GM21360 (cell line): ENCODE data around the gene IKZF5.

Source experiments
- ATAC-seq: cut with Tn5 transposase; IDR thresholded peaks from one replicate; pipeline ENCODE4 v1.9.1; 2021; ENCODE audit warnings: mild to moderate bottlenecking, moderate library complexity; ENCODE audit not compliant: unreplicated experiment

The IKZF5 gene, protein sequence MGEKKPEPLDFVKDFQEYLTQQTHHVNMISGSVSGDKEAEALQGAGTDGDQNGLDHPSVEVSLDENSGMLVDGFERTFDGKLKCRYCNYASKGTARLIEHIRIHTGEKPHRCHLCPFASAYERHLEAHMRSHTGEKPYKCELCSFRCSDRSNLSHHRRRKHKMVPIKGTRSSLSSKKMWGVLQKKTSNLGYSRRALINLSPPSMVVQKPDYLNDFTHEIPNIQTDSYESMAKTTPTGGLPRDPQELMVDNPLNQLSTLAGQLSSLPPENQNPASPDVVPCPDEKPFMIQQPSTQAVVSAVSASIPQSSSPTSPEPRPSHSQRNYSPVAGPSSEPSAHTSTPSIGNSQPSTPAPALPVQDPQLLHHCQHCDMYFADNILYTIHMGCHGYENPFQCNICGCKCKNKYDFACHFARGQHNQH

DNA sequence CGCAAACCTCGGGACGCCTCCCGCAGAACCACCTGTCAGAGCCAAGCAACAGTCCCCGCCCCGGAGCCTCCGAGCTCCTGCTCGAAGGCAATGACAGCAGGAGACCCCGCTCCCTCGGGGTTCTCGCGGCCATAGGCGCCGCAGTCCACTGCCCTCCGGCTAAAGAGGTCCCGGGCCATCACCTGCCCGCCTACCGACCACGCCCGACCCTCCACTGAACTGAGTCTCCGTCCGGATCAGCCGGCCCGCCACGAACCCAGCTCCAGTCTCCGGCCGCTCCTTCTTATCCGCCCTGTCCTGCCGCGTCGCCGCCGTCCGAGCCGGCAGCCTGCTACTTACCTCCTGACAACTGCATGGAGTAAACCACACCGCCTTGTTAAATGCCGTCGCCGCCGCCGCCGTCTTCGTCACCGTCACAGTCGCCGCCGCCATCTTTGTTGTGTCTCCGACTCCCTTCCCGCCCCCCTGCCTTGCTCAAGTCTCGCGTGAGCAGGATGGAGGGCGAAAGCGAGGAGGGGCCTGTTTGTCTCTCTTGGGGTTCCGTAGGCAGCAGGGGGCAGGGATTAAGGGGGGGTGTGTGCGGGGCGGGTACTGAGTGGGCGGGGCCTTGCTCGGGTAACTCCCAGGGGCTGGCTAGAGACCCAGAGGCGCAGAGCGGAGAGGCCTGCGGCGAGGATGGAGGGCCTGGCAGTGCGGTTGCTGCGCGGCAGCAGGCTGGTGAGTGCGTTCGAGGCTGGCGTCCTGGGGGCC, at the start of gene IKZF5, which contains the start of gene ACADSB:
IKZF5 (minus strand) TSS at position 441 of the 750 bp plus-strand sequence. CDS start 10,170 bp downstream, outside the sequence.
ACADSB (plus strand) TSS at position 652 of the 750 bp plus-strand sequence; CDS start at position 676, 24 bp downstream.
- peak; percentile 86 for ATAC-seq

DNA sequence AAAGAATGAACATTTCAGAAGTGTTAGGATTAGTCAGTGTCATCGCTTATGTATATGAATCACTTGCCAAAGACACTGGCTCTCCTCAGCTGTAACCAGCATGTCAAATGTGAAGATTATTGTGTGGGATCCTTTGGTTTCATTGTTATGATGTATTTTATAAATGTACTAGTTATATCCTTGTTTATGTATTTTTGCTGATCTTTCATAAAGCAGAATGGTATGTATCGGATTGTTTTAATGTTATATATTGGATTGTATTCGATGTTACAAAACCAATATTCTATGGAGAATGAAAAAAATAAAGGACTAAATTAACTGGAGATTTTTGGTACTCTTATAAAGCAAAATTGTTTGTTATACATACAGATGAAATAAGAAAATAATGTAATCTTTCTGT, 49.4 kb upstream of the IKZF5 start:
- ATAC-seq, result no peak

DNA sequence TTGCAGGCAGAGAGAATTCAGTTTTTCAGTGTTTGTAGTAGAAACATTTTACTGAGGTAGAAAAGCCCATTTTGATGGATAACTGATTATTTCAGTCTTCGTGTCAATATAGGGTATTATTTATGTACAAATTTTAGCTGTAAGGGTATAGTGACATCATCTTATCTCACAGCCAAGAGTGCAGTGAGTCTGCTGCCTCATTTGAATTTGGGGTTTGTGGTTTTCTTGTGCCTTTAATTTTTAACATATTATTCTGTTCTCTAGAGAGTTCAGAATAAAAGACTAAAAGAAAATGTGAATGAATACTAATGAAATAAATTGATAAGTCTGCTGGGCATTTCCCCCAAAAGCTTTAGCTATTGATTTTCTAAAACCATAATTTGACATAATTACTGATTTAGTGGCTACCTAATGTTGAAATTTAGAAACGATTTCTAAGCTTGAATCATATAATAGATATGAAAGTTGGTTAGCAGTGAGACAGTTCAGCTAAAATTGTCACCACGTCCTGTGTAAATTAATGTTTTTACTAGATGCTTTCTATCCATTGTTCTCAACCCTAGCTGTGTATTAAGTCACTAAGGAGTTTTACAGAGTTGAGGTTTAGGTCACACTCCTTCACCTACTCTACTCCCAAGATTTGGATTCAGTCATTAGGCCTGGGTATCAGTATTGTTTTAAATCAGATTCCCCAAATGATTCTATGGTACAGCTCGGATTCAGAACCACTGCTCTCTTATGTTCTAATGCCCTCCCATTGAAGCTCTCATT, 37.6 kb upstream of the IKZF5 start:
- ATAC-seq, result no peak

DNA sequence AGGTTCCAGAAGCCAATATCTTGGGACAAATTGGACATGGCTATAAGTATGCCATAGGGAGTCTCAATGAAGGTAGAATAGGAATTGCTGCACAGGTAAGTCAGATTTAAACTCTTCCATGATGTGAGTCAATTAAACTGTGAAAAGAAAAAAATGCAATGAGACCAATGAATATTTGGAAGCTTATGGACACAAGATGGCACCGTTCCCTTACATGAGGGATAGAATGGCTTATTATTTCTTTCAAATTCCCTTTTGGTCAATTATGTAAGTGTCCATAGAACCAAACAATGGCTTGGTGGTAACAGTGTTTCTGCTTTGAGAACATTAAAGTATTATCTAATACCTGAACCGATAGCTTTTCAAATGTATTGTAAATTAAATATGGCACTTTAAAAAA, 35.8 kb upstream of the IKZF5 start:
- ATAC-seq, result no peak

DNA sequence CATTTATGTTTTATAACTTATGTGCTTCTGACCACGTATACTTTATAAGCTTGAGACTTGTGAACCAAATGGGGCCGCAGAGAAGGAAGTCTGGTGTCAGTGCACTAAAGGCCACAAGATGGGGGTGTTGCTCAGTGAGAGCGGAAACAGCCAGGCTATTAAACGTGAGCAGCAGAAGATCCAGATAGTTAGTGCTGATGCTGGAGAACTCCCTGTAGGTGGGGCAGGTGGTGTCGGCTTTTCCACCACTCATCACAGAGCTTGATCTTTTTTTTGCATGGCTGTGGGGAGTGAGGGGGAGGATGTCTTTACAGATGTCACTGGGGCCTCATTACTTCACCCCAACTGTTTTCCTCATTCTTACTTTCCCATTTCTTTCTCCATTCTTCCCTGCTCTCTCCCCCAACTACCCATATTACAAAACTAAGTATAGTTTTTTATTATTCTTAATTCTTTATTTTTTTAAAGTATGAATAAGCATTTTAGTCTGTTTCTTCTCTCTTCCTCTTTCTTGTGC, 34.9 kb upstream of the IKZF5 start:
- peak; percentile 83 for ATAC-seq

DNA sequence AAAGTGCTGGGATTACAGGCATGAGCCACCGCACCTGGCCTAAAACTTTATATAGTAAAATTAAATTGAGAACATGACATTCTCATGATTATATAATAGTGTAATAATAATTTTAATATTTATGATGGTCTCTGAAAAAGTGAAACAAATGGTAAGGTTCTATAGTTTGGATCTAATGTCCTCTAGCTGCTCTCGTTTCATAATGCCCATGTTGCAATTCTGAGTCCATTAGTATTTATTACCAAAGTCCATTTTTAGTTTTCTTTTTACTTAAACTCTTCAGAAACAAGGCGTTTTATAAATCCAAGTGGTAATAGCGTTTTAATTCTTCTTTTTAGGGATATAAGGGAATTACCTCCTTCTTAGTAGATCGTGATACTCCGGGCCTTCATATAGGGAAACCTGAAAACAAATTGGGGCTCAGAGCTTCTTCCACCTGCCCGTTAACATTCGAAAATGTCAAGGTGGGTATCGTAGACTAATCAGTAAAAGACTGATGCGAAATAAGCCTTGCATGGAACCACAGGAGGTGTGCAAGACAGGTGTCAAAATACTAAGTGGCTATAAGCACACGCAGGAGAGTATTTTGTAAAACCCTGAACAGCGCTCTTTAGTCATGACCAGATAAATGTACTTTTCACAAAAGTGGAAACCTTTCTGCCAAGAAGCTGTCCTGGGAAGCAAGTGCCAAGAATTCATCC, 34.3 kb upstream of the IKZF5 start:
- no peak for ATAC-seq

DNA sequence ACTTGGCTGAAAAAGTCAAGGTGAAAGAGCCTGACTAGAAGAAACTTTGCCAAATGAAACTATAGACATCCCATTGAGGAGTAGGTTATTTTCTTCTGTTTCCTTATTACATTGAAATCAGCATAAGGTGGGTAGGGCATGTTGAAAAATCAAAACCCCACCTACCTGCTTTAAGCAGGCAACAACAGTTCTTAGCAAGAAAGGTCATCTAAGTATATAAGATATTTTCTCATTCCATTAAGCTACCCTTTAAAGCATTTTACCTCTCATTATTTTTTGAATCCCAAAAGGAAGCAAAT, 31.0 kb upstream of the IKZF5 start:
- no peak for ATAC-seq

DNA sequence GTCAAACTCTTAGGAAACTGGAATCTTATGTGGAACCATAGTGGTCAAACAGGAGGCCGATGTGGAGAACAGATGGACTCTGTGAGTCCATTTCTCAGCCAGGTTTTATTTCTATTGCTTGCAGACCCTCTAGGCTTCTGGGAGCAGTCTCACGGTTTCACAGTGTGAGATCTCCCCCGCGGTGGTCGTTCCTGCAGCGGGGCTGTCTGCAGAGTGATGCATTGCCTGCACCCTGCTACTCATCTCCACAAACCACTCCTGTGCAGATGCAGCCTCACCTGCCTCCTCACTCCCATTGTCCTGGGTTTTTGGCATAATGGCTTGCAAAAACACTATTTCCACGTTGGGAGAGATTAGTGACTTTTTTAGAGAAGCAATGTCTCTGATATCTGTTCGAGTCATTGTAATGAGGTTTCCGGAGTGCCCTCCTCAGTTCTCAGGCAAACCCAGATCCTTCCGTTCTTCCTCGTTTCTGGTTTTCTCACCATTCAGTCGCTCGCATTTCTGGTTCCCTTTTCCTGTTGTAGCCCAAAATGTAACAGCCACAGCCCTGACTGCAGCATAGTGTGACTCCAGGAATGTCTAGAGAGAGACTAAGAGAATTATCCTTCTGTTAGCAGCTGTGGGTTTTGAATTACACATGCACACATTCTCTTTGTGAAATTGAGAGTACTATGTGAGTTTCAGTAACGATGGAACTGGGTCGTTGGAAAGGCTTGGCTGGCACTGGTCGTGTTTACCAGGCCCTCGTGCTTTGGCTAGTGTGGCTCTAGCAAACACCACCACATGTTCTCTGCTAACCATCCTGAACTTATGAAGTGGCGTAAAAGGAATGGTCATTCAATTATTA, 30.4 kb upstream of the IKZF5 start:
- ATAC-seq, result no peak

DNA sequence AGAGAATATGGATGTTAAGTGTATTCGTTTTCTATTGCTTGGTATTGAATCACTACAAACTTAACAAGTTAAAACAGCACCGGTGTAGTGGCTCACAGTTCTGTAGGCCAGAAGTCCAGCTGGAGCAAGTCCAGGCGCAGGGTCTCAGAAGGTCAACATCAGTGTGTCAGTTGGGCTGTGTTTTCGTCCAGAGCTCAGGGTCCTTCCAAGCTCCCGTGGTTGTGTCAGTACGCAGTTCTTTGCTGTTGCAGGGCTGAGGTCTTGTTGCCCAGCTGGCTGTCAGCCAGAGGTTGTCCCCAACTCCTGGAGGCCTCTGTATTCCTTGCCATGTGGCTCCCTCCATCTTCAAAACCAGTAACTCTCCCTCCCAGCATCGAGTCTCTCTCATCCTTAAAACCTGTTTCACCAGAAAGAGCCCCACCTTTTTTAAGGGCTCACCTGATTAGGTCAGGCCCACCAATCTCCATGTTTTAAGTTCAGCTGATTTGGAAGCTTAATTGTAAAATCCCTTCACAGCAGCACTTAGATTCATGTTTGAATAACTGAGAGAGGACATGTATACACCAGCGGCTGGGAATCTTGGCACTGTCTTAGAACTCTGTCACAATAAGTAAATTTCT, 27.0 kb upstream of the IKZF5 start:
- ATAC-seq, result no peak

DNA sequence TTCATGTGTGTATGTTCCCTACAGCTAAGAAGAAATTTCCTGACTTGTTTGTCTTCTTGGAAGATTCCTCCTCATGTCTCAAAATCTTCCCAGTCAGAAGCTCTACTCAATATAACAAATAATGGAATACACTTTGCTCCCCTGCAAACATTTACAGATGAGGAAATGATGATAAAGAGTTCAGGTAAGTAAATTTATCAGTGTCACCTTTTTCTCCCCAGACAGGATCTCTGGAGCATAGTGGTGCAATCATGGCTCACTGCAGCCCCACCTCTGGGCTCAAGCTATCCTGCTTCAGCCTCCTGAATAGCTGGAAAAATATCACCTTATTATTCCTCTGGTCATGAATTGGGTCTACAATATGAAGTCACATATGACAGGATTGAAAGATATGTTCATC, 25.7 kb upstream of the IKZF5 start:
- no peak for ATAC-seq

DNA sequence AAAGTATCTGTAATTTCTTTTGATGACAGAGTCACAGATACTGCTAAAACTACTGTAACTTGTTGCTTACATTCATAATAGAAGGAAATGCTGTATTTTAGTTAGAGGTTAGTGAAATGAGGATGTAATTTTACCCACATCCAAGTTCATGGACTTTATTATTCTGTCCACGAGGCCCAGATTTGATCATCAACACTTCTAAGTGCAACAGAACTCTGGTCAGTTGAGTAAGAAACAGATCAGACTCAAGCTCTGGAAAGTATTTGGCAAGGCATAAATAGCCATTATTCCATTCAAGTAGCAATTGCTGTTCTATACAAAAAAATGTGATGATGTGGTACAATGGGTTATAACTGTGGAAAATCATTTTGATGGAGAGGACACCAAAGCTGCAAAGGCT, 22.5 kb upstream of the IKZF5 start:
- ATAC-seq, result no peak

DNA sequence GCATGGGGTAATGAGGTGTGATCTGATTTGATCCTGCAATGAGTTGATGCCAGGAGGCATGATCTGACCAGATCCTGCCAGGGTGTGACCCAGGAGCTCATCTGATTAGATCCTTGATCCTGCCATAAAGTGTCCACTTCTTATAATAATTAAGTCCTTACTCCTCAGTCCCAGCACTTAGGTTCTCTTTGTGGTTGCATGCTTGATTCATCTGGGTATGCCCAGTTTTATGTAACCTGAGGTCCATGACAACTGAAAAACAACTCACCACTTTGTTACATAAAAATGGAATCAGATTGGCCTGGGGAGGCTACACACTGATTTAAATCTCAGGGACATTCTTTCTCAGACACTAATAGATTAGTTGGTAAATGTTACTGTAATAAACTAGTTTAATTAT, 19.3 kb upstream of the IKZF5 start:
- ATAC-seq, result no peak

DNA sequence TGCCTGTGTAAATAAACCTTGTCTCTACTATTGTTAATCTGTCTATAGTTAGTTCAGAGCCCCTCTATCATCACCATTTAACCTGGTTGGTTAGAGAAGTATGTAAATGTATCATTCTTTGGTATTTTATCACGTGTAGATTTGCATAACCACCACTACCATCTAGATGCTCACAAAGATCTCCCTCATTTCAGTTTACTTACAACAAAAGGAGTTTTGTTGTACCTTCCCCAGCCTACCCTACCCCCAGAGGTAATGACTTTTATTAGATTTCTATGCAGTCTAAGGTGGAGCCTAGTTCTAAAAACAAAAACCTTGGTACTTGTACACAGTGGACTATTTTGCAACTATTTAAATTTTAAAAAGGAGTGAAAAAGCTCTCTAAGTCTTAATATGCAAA, 17.7 kb upstream of the IKZF5 start:
- ATAC-seq, result no peak

DNA sequence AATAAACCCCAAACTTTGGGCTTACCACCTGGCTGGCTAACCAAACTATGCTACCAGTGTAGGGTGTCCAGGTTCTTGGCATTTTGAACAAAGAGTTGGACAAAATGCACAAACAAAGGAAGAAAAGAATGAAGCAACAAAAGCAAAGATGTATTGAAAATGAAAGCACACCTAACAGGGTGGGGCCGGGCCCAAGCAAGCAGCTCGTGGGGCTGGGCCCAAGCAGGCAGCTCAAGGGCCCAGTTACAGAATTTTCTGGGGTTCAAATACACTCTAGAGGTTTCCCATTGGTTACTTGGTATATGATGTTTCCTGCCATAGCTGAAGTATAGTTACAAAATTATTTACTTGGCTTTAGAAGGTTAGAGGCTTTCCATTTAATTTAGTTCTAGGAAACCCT, 15.9 kb upstream of the IKZF5 start:
- ATAC-seq, result no peak

DNA sequence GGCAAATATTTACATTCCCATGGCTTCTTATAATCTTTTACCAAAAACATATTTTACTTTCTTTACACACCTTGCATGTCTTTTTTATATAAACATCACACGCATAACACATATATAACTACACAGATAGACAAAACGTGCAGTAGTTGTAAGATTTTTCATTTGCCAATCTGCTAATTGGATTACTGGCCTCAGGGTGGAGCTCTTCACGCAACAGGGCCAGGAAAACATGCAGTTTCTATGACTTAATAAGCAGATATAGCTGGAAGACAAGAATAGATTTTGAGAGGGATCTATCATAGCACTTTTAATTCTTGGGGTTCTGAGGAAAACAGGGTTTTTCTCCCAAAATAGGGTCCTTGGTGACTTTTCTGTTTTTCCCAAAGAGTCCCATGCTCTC, 12.9 kb upstream of the IKZF5 start:
- ATAC-seq, result no peak

DNA sequence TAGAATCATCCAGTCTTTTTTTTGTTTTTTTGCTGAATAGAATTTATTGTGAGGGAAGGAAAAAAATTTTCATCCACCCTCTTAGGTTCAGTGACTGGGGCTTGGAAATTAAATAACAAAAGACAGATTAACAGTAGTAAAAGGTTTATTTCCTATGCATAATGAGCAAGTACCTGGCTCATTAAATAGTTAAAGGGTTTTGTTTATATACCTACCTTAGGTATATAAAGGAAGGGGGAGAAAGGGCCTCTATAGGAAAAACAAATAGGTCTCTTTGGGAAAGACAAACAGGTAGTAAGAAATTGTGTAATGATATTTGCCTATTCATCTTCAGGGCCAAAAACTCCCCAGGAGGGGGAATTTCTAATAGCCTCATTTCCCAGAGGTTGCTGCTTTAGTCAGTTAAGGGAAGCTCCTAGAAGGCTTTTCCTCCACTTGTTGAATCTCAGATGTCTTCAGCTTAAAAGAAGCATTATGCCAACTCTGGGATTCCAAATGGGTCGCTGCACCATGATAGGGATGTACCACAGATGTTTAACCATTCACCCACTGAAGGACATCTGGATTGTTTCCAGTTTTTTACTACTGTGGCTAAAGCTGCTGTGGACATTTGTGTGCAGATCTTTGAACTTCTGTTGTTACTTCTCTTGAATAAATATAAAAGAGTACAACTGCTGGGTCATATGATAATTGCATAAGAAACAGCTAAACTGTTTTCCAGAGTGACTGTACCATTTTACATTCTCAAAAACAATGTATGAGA, 11.5 kb upstream of the IKZF5 start:
- no peak for ATAC-seq

DNA sequence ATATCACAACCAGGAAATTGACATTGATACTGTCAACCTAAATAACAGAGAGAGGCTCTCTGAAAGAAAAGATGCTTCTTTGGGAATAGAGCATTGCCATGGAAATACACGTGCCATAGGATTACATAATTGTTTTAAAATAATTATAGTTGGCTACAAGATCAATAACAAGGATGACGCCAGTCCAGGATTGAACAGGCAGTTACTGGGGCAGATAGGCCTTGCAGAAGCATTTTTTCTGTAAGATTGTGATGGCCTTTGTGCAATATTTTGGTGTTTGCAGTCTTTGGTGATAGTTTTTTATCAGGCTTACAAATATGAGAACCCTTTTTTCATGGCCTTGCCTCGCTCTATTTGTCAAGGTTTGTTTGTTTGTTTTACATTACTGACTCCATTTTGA, 10.7 kb upstream of the IKZF5 start:
- ATAC-seq, result no peak

DNA sequence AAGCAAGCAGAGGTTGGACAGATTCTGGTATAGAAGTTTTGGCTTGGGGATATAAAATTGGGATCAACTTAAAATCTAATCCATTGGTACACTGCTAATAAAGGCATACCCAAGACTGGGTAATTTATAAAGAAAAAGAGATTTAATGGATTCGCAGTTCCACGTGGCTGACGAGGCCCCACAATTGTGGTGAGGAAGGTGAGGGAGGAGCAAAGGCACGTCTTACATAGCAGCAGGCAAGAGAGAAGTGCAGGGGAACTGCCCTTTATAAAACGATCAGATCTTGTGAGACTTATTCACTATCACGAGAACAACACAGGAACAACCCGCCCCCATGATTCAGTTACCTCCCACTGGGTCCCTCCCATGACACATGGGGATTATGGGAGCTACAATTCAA, 9.9 kb upstream of the IKZF5 start:
- ATAC-seq, result no peak
